Measurements from ENCODE around the gene PTMA.
"Not testable (repeated sequence)": the region's sequence is repeated elsewhere in the genome, so short reads cannot be mapped to it uniquely, and the experiment has no call there.

PTMA gene

GRCh38 chr2:231699006-231699405 lies 9.3 kb upstream of the PTMA start:
- no peak for DNase-seq

DNA sequence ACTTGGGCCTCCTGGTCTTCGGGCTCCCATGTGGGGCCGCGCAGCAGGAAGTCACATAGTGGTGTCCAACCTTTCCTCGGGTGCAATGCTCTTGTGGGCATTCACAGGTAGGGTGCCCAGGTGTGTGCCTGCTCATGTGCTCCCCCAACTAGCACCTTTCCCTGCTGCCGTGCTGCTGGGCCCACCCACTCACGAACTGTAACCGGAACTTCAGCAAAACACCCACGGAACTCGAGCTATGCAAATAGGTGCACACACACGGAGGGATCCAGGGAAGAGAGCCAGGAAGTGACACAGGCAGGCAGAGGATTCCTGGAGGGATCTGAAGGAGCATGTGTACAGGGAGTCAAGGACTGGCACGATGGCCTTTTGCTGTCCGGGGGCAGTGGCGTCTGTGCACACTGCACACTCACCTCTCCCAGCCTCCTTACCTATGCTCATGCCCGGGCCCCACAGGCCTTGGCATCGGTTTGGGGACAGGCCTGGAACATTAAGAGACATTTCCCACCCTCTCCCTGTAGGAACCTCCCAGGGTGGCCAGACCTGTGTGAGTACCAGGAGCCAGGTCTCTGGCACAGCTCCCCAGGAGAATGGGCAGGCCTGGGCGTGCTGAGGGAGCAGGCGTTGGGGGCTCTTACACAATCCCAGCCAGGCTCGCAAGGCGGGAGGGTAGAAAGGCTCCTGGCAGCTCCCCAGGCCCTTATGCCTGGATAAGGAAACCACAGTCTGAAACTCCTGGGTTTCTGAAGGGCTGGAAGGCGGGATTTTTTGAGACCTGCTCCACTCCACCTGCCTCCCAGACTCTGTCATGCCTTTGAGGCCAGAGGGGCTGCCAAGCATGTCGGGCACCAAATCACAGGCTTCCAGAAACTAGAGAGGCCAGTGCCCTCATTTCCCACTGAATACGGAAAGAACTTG lies 6.6 kb upstream of the PTMA start:
- DNase-seq, result no peak

GRCh38 chr2:231704017-231704416 lies 4.3 kb upstream of the PTMA start:
- no peak for DNase-seq

- DNase-seq, result peak; percentile 87
These were observed 1.3 kb upstream of the PTMA start for GRCh38 chr2:231706731-231707624.

DNA sequence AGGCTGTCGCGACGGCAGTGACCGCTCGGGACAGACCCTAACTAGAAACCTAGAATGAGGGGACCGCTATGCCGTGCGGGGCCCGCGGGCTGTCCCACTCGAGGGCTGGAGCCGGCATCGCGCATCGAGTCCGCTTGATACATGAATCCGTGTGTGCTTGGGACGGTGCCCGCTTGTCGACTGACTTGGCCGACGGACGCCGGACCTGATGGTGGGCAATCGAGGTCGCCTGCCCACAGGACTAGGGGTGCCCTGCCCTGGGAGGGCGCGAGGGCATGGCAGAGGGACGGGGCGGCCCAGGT lies 749 bp upstream of the PTMA start:
- no peak for DNase-seq

DNA sequence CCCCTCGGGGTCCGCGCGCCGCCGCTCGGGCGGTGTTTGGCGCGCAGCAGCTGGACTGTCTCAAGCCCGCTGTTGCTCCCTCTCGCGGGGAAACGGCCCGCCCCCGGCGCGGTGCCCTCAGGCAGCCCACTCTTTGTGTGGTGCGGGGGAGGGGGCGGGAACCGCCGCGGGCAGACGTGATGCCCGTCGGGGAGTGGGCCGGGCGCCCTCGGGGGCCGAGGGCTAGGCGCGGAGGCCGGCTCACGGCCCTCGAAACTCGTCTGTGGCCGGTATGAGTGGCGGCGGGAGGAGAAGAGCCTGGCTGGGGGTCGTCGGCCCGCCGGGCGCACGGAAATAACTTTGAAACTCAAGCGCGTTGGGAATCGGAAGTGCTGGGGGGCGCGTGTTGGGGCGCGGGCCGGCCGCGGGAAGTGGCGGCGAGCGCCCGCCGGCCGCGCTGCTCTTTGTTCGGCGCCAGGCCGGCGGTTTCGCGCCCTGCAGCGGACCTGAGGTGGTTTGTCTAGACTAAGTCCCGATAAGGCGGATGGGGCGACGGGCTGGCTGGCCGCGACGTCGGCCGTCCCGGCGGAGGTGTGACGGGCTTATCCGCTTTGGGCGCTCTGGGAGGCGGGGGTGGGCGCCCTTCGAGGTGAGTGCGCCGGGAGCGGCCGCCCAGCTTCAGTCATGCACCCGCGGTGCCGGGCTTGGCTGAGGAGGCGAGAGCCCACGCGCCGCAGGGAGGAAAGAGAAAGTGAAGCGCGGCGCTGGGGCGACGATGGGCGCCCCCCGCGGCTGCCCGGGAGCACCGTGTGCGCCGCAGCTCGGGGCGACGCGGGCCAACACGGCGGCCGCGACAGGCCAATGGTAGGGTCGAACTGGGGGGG lies 679 bp downstream of the PTMA start:
- no peak for DNase-seq

DNA sequence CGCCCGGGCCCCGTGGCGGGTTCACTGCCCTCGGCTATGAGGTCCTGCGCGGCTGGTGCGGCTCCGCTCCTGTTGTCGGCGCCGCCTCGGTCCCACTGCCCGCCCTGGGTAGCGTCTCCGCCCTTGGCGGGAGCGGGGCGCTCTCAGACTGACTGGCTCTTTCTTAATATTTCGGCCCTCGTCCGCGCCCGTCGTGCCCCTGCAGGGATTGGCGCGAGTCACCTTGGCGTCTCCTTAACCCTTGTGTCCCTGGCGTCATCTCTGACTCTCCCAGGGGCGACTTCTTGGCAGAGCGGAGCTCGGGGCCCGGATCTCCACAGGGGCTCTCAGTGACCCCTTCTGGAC lies 1.3 kb downstream of the PTMA start:
- no peak for DNase-seq

GRCh38 chr2:231709981-231710798 lies 1.9 kb downstream of the PTMA start:
- DNase-seq, result no peak

- no peak for DNase-seq
These were observed 2.7 kb downstream of the PTMA start for GRCh38 chr2:231710799-231711676.

- DNase-seq, result no peak
These were observed 3.5 kb downstream of the PTMA start for GRCh38 chr2:231711677-231712450.

GRCh38 chr2:231712451-231713021 lies 4.2 kb downstream of the PTMA start:
- not testable (repeated sequence) for DNase-seq

- DNase-seq, result not testable (repeated sequence)
These were observed 5.0 kb downstream of the PTMA start for GRCh38 chr2:231713406-231713729.

DNA sequence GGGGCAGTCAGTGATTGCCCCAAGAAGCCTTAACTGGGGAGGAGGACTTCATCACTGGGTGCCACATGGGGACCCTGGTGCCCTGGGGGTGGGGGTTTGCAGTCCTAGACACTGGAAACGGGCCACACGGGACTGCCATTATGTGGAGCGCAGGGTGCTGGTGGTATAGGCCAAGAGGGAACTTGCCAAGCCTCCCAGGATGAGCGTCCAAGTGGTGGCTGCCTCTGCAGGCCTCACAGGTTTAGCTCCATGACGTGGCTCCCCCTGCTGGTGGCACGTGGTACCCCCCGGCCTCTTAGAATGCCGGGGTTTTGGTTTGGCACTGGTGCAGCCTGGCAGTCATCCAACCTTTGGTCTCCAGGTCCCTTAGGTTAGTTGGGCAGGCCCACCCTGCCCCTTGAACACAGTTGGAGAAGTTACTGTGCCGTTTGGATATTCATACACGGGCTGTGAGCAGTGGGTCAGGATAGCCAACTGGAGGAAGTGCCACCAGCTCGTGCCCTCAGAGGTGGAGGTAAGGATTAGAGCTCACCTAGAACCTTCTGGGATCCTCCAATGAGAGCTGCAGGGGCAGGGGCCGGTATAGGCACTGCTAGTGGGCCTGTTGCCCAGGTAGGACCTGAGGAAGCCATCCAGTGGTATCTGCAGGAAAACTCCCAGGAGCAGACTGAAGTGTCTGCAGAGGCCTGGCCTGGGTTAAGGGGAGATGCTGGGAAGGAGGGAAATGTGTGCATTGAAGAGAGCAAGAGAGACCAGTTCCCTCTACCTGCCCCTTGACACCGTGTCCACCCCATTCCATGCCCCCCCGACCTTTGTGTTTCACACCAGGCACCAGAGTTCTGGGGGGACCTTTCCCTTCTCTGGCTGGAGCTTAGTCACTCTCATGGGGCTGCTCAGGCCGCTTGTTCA lies 5.7 kb downstream of the PTMA start:
- DNase-seq, result peak; percentile 72

DNA sequence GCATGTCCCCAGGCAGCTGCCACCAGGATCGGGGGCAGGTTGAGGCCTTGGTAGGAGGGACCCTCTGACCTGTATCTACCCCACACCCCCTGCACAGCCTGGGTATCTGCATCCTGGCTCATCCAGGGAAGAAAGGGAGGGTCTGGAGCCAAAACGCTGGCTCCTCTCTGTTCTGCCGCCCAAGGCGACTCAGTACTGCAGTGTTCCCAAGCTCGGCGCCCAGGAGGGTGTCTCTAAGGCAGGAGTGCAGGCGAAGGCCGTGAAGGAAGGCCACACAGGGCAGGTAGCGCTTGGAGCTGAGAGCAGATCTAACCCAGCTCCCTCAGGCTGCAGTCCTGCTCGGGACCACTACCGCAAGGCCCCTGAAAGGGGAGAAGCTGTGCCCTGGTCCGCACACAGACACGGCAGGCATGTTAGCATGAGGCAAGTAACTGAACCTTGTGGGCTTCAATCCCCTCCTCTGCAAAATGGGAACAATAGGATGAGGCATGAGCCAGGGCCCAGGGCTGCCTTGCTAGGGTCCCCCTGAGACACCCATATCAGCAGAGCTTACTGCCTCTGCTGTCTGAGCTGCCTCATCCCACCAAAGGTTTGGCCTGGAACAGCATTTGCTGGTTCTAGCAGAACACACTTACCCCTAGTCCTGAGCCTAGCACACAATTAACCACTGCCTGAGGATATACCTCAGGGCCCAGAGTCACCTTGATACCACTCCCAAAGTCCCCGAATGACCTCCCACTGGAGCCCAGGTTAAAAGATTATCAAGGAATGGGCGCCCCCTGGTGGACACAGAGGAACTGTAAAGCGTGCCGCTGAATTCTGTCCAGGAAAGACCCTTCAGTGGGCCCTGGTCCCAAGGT lies 6.5 kb downstream of the PTMA start:
- no peak for DNase-seq

DNA sequence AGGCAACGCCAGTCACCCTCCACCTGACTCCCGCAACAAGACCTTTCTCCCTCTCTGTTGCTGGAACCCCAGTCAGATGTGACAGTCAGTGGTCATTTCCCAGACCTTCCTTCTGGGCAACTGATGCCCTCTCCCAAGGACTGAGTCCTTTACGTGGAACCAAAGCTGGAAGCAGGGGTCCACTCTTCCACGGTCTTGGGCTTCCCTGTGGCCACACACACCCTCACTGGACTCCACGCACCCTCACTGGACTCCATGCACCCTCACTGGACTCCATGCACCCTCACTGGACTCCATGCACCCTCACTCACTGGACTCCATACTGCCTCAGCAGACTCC lies 7.1 kb downstream of the PTMA start:
- no peak for DNase-seq

- no peak for DNase-seq
These were observed 7.8 kb downstream of the PTMA start for GRCh38 chr2:231715988-231716616.

GRCh38 chr2:231716666-231717280 lies 8.4 kb downstream of the PTMA start:
- no peak for DNase-seq
